SU-DHL-6 (cell line): Measurements from ENCODE around the gene RPL12.

ENCODE experiments used
- EZH2phosphoT487 ChIP-seq: fragments of 200-600 bp; sonication (generic), shearing (Covaris generic); conservative IDR thresholded peaks from 2 replicates; pipeline ENCODE4 v1.6.1; 2018; ENCODE audit warnings: mild to moderate bottlenecking, antibody characterized with exemption, low read length, moderate library complexity, mixed read lengths
- TF ChIP-seq, protein P1 (sequence below): fragments of 200-600 bp; sonication (generic); IDR thresholded peaks from one replicate; pipeline ENCODE4 v1.5.1; 2017; ENCODE audit warnings: antibody characterized with exemption, mild to moderate bottlenecking, low read length, moderate library complexity; ENCODE audit not compliant: insufficient read depth, poor library complexity, severe bottlenecking

DNA sequence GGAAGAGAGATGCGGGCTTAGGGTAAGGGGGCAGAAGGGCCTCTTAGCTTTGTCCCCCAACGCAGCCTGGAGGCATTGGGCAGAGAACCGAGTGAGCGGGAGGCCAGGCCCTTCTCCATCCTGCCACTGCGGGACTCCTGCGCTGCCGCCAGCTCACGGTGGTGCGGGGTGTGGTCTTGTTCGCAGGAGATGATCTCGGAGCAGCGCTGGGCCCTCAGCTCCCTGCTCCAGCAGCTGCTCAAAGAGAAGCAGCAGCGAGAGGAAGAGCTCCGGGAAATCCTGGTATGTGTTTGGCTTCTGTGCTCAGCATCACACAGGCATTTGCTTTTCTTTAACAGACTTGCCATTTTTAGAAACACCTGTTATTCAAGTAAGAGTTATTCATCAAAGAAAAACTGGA, 41.4 kb upstream of the RPL12 start:
- TF ChIP-seq, protein P1, sequence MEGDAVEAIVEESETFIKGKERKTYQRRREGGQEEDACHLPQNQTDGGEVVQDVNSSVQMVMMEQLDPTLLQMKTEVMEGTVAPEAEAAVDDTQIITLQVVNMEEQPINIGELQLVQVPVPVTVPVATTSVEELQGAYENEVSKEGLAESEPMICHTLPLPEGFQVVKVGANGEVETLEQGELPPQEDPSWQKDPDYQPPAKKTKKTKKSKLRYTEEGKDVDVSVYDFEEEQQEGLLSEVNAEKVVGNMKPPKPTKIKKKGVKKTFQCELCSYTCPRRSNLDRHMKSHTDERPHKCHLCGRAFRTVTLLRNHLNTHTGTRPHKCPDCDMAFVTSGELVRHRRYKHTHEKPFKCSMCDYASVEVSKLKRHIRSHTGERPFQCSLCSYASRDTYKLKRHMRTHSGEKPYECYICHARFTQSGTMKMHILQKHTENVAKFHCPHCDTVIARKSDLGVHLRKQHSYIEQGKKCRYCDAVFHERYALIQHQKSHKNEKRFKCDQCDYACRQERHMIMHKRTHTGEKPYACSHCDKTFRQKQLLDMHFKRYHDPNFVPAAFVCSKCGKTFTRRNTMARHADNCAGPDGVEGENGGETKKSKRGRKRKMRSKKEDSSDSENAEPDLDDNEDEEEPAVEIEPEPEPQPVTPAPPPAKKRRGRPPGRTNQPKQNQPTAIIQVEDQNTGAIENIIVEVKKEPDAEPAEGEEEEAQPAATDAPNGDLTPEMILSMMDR = no peak
- no peak for TF ChIP-seq EZH2phosphoT487
